ENCODE data around the gene TARS1. TPM values are rescaled to one million over a fixed set of nuclear protein-coding genes. Genes with fewer than 3 reads are reported as not detected.

The TARS1 gene
- total RNA-seq: 114 to 119 TPM (median 117 TPM) in 3 replicates

DNA sequence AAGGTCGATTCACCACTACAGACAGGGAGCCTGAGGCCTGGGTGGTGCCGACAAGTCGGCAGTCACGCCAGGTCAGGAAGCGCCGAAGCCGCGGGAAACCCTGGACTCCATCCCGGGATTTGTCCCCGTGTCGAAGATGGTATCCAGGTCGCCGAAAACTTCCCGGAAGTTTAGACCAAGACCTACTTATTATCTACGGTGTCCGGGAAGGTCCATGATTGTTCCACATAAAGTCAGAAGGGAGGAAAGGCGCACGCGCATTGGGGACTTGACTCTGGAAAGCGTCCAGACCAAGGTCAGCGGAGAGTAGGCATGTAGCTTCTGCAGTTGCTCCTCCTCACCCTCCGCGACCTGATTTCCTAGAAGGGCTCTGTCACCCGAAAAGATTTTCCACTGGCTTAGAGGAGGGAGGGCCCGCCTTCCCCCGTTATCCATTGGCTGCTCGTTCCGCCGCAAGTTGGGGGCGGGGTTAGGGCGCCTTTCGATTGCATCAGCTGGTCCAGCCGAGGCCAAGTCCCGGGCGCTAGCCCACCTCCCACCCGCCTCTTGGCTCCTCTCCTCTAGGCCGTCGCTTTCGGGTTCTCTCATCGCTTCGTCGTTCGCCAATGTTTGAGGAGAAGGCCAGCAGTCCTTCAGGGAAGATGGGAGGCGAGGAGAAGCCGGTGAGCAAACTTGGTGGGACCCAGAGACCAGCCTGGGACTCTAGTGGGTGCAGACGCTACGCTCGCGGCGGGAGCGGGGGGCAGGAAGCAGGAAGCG is at the start of gene TARS1:
Gene TARS1, plus strand, starts transcription at position 484 of the 759 bp plus-strand sequence. Its CDS starts 122 bp downstream, at position 606.
- H3K4me1 Mint-ChIP-seq: peaks cover 22% of the 10 kb centered on the region
- DNase-seq (ENCODE audit: low spot score in 2 of 2, unreplicated experiment in 2 of 2): peak; percentile 89 to 94
- TF ChIP-seq CTCF (IDR thresholded peaks at IDR 0.05; ENCODE audit: unreplicated experiment): no peak
- H3K9me3 Mint-ChIP-seq: no peaks in the 10 kb centered on the region
- no peaks in the 10 kb centered on the region for H3K27me3 Mint-ChIP-seq (ENCODE audit: low read depth)
- peaks cover 4% of the 10 kb centered on the region for H3K36me3 Mint-ChIP-seq
- no peak within 1 kb of the TSS for H3K27ac Mint-ChIP-seq
- no peak within 1 kb of the TSS for H3K4me3 Mint-ChIP-seq

GRCh38 chr5:33398501-33398900 is 42.3 kb upstream of the TARS1 start:
- TF ChIP-seq CTCF (IDR thresholded peaks at IDR 0.05; ENCODE audit: unreplicated experiment): no peak
- no peak for DNase-seq (ENCODE audit: low spot score in 2 of 2, unreplicated experiment in 2 of 2)
- Mint-ChIP-seq H3K4me1 (peaks cover 9% of the 10 kb centered on the region), H3K27me3 (ENCODE audit: low read depth) (no peaks in the 10 kb centered on the region), H3K4me3 (no peak overlapping the region), H3K36me3 (no peaks in the 10 kb centered on the region), H3K27ac (no peak overlapping the region), H3K9me3 (peaks cover 6% of the 10 kb centered on the region)

GRCh38 chr5:33400675-33401074 is 40.1 kb upstream of the TARS1 start:
- H3K4me1 Mint-ChIP-seq: peaks cover 9% of the 10 kb centered on the region
- H3K27ac Mint-ChIP-seq: no peak overlapping the region
- H3K4me3 Mint-ChIP-seq: no peak overlapping the region
- H3K9me3 Mint-ChIP-seq: peaks cover 6% of the 10 kb centered on the region
- DNase-seq (ENCODE audit: low spot score in 2 of 2, unreplicated experiment in 2 of 2): no peak
- TF ChIP-seq CTCF (IDR thresholded peaks at IDR 0.05; ENCODE audit: unreplicated experiment): no peak
- H3K27me3 Mint-ChIP-seq (ENCODE audit: low read depth): no peaks in the 10 kb centered on the region
- H3K36me3 Mint-ChIP-seq: no peaks in the 10 kb centered on the region

GRCh38 chr5:33401482-33402390 is 39.0 kb upstream of the TARS1 start:
- Mint-ChIP-seq H3K36me3 (no peaks in the 10 kb centered on the region), H3K27ac (no peak overlapping the region), H3K27me3 (ENCODE audit: low read depth) (no peaks in the 10 kb centered on the region), H3K4me1 (peaks cover 9% of the 10 kb centered on the region), H3K9me3 (peaks cover 6% of the 10 kb centered on the region), H3K4me3 (no peak overlapping the region)
- no peak for TF ChIP-seq CTCF (IDR thresholded peaks at IDR 0.05; ENCODE audit: unreplicated experiment)
- no peak for DNase-seq (ENCODE audit: low spot score in 2 of 2, unreplicated experiment in 2 of 2)

DNA sequence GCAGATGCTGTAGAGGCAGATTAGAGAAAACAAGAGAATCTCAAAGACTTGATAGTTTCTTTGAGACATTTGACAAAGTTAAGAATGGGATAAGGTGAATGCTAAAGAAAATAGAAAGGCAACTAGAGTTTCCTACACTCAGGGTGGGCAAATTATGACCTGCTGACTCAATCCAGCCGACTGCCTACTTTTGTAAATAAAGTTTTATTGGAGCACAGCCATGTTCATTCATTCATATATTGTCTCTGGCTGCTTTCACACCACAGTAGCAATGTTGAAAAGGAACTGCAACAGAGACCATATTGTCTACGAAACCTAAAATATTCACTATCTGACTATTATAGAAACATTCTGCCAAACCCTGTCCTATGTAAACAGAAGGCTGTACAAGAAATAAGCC is 37.6 kb upstream of the TARS1 start:
- H3K27ac Mint-ChIP-seq: no peak overlapping the region
- no peak for DNase-seq (ENCODE audit: low spot score in 2 of 2, unreplicated experiment in 2 of 2)
- H3K4me1 Mint-ChIP-seq: peaks cover 9% of the 10 kb centered on the region
- no peak overlapping the region for H3K4me3 Mint-ChIP-seq
- no peaks in the 10 kb centered on the region for H3K36me3 Mint-ChIP-seq
- no peak for TF ChIP-seq CTCF (IDR thresholded peaks at IDR 0.05; ENCODE audit: unreplicated experiment)
- no peaks in the 10 kb centered on the region for H3K27me3 Mint-ChIP-seq (ENCODE audit: low read depth)
- peaks cover 6% of the 10 kb centered on the region for H3K9me3 Mint-ChIP-seq
